ENCODE results near the gene LHX4.

LHX4 gene

GRCh38 chr1:180185281-180185680 is 44.8 kb upstream of the LHX4 start:
- H3K27me3 ChIP-seq (replicated peaks in 2 of 5; ENCODE audit: control insufficient read depth in 4 of 5, insufficient read depth in 5 of 5, low read length in 4 of 5) = no peaks in the 10 kb centered on the region
- peaks cover 0 to 3% (median 0%) of the 10 kb centered on the region in 4 experiments for H3K4me1 ChIP-seq (ENCODE audit: control extremely low read depth in 1 of 4, control insufficient read depth in 4 of 4, insufficient read depth in 4 of 4, low read length in 3 of 4)
- H3K9me3 ChIP-seq (ENCODE audit: control extremely low read depth in 1 of 5, control insufficient read depth in 4 of 5, insufficient read depth in 2 of 5, low read depth in 1 of 5, low read length in 4 of 5) = no peaks in the 10 kb centered on the region
- CTCF ChIA-PET = interaction anchor here (0.9 to 1.4 kb wide), 3 partner anchors 17 to 376 kb away, joined by 3 to 5 read pairs (median 4); no protein-coding TSS in a partner anchor
- POLR2A ChIA-PET = no interaction called here
- peaks cover 3 to 69% (median 49%) of the 10 kb centered on the region in 4 experiments for H3K36me3 ChIP-seq (ENCODE audit: control insufficient read depth in 4 of 4, insufficient read depth in 4 of 4, low read length in 3 of 4)
- H3K27ac ChIP-seq (ENCODE audit: insufficient read depth in 1 of 2, low read depth in 1 of 2, low read length in 2 of 2, poor library complexity in 1 of 2, severe bottlenecking in 2 of 2) = no peak overlapping the region
- no peak overlapping the region for H3K4me3 ChIP-seq (ENCODE audit: control insufficient read depth in 1 of 7, extremely low read depth in 1 of 7, insufficient read depth in 4 of 7, low read depth in 2 of 7, low read length in 6 of 7)
- 100% methylated on average over 3 of the region's 5 CpGs for WGBS (ENCODE audit: insufficient coverage)
- no peak for DNase-seq

DNA sequence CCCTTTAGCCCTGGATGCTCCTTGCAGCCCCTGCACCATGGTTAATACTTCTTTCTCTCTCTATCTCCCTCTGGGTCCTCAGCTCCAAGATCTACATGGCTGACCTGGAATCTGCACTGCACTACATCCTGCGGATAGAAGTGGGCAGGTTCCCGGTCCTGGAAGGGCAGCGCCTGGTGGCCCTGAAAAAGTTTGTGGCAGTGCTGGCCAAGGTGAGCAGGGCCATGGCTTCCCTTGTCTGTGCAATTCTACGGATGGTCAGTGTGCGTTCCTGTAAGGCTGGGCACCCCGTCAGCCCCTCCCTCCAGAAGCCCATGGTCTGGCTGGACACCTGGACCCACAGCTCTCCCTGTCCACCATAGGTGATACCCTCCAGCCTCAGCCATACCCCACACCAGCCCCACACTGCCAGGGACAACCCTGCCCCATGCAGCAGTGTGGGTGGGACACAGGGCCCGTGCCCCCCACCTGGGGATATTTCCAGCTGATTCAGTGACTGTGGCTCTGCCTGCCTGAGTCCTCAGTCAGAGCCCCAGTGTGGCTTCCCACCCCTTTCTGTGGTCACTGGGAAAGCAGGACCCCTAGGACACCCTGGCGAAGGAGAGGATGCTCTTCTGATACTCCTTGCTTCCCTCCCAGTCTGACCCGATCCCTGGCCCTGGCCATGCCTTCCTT is 44.0 kb upstream of the LHX4 start:
- Histone ChIP-seq H3K9me3 (ENCODE audit: control extremely low read depth in 1 of 5, control insufficient read depth in 4 of 5, insufficient read depth in 2 of 5, low read depth in 1 of 5, low read length in 4 of 5) (no peaks in the 10 kb centered on the region), H3K4me3 (ENCODE audit: control insufficient read depth in 1 of 7, extremely low read depth in 1 of 7, insufficient read depth in 4 of 7, low read depth in 2 of 7, low read length in 6 of 7) (no peak overlapping the region), H3K4me1 (ENCODE audit: control extremely low read depth in 1 of 4, control insufficient read depth in 4 of 4, insufficient read depth in 4 of 4, low read length in 3 of 4) (peaks cover 0 to 3% (median 0%) of the 10 kb centered on the region in 4 experiments), H3K36me3 (ENCODE audit: control insufficient read depth in 4 of 4, insufficient read depth in 4 of 4, low read length in 3 of 4) (peaks cover 8 to 77% (median 55%) of the 10 kb centered on the region in 4 experiments), H3K27me3 (replicated peaks in 2 of 5; ENCODE audit: control insufficient read depth in 4 of 5, insufficient read depth in 5 of 5, low read length in 4 of 5) (no peaks in the 10 kb centered on the region), H3K27ac (ENCODE audit: insufficient read depth in 1 of 2, low read depth in 1 of 2, low read length in 2 of 2, poor library complexity in 1 of 2, severe bottlenecking in 2 of 2) (no peak overlapping the region)
- ChIA-PET CTCF (interaction anchor here (0.6 to 1.4 kb wide), 5 partner anchors 8 to 377 kb away, joined by 3 to 5 read pairs (median 4); no protein-coding TSS in a partner anchor), POLR2A (no interaction called here)
- WGBS (ENCODE audit: insufficient coverage) = 100% methylated on average over 7 of the region's 9 CpGs
- no peak for DNase-seq

DNA sequence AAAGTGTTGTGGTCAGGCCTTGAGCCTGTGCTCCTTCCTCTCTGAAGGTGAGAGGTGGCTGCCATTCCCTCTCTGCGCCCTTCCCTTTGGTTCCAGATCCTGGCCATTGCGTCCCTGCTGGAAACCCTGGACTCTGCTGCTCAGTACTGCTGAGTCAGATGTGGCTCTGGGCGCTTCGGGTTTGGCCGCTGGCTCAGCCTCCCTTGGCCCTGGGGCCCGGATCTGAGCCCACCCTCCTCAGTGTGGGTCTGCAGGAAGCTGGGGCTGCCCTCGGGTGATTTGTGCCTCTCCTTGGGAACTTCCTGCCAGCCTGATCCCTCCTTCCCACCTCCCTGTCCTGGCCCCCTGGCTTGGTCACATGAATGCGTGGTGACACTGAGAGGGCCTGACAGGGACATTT is 43.2 kb upstream of the LHX4 start:
- no peak overlapping the region for H3K27ac ChIP-seq (ENCODE audit: insufficient read depth in 1 of 2, low read depth in 1 of 2, low read length in 2 of 2, poor library complexity in 1 of 2, severe bottlenecking in 2 of 2)
- peaks cover 0 to 3% (median under 1%) of the 10 kb centered on the region in 4 experiments for H3K4me1 ChIP-seq (ENCODE audit: control extremely low read depth in 1 of 4, control insufficient read depth in 4 of 4, insufficient read depth in 4 of 4, low read length in 3 of 4)
- ChIA-PET POLR2A (interaction anchor here (2.1 kb wide), 1 partner anchor 8 kb away, joined by 6 read pairs; no protein-coding TSS in a partner anchor), CTCF (interaction anchor here (0.6 to 2.4 kb wide), 4 partner anchors 9 to 326 kb away, joined by 3 to 12 read pairs (median 4); no protein-coding TSS in a partner anchor)
- no peak for DNase-seq
- no peak overlapping the region for H3K4me3 ChIP-seq (ENCODE audit: control insufficient read depth in 1 of 7, extremely low read depth in 1 of 7, insufficient read depth in 4 of 7, low read depth in 2 of 7, low read length in 6 of 7)
- 50% methylated on average over 7 of the region's 8 CpGs for WGBS (ENCODE audit: insufficient coverage)
- peaks cover 8 to 79% (median 55%) of the 10 kb centered on the region in 4 experiments for H3K36me3 ChIP-seq (ENCODE audit: control insufficient read depth in 4 of 4, insufficient read depth in 4 of 4, low read length in 3 of 4)
- H3K27me3 ChIP-seq (replicated peaks in 2 of 5; ENCODE audit: control insufficient read depth in 4 of 5, insufficient read depth in 5 of 5, low read length in 4 of 5) = no peaks in the 10 kb centered on the region
- no peaks in the 10 kb centered on the region for H3K9me3 ChIP-seq (ENCODE audit: control extremely low read depth in 1 of 5, control insufficient read depth in 4 of 5, insufficient read depth in 2 of 5, low read depth in 1 of 5, low read length in 4 of 5)

GRCh38 chr1:180187626-180188025 is 42.4 kb upstream of the LHX4 start:
- no peak for DNase-seq
- CTCF ChIA-PET = interaction anchor here (0.9 to 2.4 kb wide), 13 partner anchors 9 to 483 kb away, joined by 3 to 12 read pairs (median 3); no protein-coding TSS in a partner anchor
- WGBS (ENCODE audit: insufficient coverage) = 100% methylated on average over 5 of the region's 5 CpGs
- Histone ChIP-seq H3K4me3 (ENCODE audit: control insufficient read depth in 1 of 7, extremely low read depth in 1 of 7, insufficient read depth in 4 of 7, low read depth in 2 of 7, low read length in 6 of 7) (no peak overlapping the region), H3K27me3 (replicated peaks in 2 of 5; ENCODE audit: control insufficient read depth in 4 of 5, insufficient read depth in 5 of 5, low read length in 4 of 5) (no peaks in the 10 kb centered on the region), H3K27ac (ENCODE audit: insufficient read depth in 1 of 2, low read depth in 1 of 2, low read length in 2 of 2, poor library complexity in 1 of 2, severe bottlenecking in 2 of 2) (no peak overlapping the region), H3K36me3 (ENCODE audit: control insufficient read depth in 4 of 4, insufficient read depth in 4 of 4, low read length in 3 of 4) (peaks cover 8 to 72% (median 48%) of the 10 kb centered on the region in 4 experiments), H3K9me3 (ENCODE audit: control extremely low read depth in 1 of 5, control insufficient read depth in 4 of 5, insufficient read depth in 2 of 5, low read depth in 1 of 5, low read length in 4 of 5) (no peaks in the 10 kb centered on the region), H3K4me1 (ENCODE audit: control extremely low read depth in 1 of 4, control insufficient read depth in 4 of 4, insufficient read depth in 4 of 4, low read length in 3 of 4) (peaks cover 0 to 9% (median 1%) of the 10 kb centered on the region in 4 experiments)
- POLR2A ChIA-PET = interaction anchor here (2.1 kb wide), 1 partner anchor 9 kb away, joined by 6 read pairs; no protein-coding TSS in a partner anchor

DNA sequence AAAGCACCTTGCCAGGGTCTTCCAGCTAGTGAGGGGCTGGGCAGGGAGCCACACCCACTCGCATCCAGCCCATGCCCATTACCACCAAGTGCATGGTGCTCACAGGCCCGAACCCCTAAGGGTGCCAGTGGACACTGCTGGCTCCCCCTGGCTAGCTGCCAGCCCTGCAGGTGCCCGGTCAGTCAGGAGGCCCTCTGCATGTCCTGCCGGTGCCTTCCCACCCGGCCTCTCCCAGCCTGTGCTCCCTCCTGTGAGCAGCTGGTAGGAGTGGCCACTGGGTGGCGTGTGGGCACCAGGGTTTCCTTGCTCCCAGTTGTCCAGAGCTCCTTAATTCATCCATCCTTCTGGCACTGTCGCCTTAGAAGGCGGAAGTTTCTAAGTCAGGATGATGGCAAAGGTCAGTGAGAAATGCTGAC is 42.0 kb upstream of the LHX4 start:
- Histone ChIP-seq H3K9me3 (ENCODE audit: control extremely low read depth in 1 of 5, control insufficient read depth in 4 of 5, insufficient read depth in 2 of 5, low read depth in 1 of 5, low read length in 4 of 5) (no peaks in the 10 kb centered on the region), H3K4me1 (ENCODE audit: control extremely low read depth in 1 of 4, control insufficient read depth in 4 of 4, insufficient read depth in 4 of 4, low read length in 3 of 4) (peaks cover 0 to 11% (median 1%) of the 10 kb centered on the region in 4 experiments), H3K27ac (ENCODE audit: insufficient read depth in 1 of 2, low read depth in 1 of 2, low read length in 2 of 2, poor library complexity in 1 of 2, severe bottlenecking in 2 of 2) (no peak overlapping the region), H3K4me3 (ENCODE audit: control insufficient read depth in 1 of 7, extremely low read depth in 1 of 7, insufficient read depth in 4 of 7, low read depth in 2 of 7, low read length in 6 of 7) (no peak overlapping the region), H3K36me3 (ENCODE audit: control insufficient read depth in 4 of 4, insufficient read depth in 4 of 4, low read length in 3 of 4) (peaks cover 8 to 73% (median 45%) of the 10 kb centered on the region in 4 experiments), H3K27me3 (replicated peaks in 2 of 5; ENCODE audit: control insufficient read depth in 4 of 5, insufficient read depth in 5 of 5, low read length in 4 of 5) (no peaks in the 10 kb centered on the region)
- POLR2A ChIA-PET = interaction anchor here (2.1 kb wide), 1 partner anchor 9 kb away, joined by 6 read pairs; no protein-coding TSS in a partner anchor
- CTCF ChIA-PET = interaction anchor here (0.9 to 2.4 kb wide), 14 partner anchors 8 to 483 kb away, joined by 3 to 12 read pairs (median 4); no protein-coding TSS in a partner anchor
- peak in 1 of 3 donors; percentile 10 for DNase-seq
- 71% methylated on average over 8 of the region's 8 CpGs for WGBS (ENCODE audit: insufficient coverage)

- H3K27ac ChIP-seq (ENCODE audit: insufficient read depth in 1 of 2, low read depth in 1 of 2, low read length in 2 of 2, poor library complexity in 1 of 2, severe bottlenecking in 2 of 2) = no peak overlapping the region
- peaks cover 0 to 11% (median 1%) of the 10 kb centered on the region in 4 experiments for H3K4me1 ChIP-seq (ENCODE audit: control extremely low read depth in 1 of 4, control insufficient read depth in 4 of 4, insufficient read depth in 4 of 4, low read length in 3 of 4)
- DNase-seq = peak in 2 of 3 donors; percentile 15 to 36
- no peak overlapping the region for H3K4me3 ChIP-seq (ENCODE audit: control insufficient read depth in 1 of 7, extremely low read depth in 1 of 7, insufficient read depth in 4 of 7, low read depth in 2 of 7, low read length in 6 of 7)
- H3K9me3 ChIP-seq (ENCODE audit: control extremely low read depth in 1 of 5, control insufficient read depth in 4 of 5, insufficient read depth in 2 of 5, low read depth in 1 of 5, low read length in 4 of 5) = no peaks in the 10 kb centered on the region
- ChIA-PET CTCF (interaction anchor here (0.9 to 2.4 kb wide), 7 partner anchors 8 to 294 kb away, joined by 3 to 12 read pairs (median 4); no protein-coding TSS in a partner anchor), POLR2A (interaction anchor here (2.1 kb wide), 1 partner anchor 10 kb away, joined by 6 read pairs; no protein-coding TSS in a partner anchor)
- WGBS (ENCODE audit: insufficient coverage) = 98% methylated on average over 5 of the region's 8 CpGs
- peaks cover 8 to 70% (median 42%) of the 10 kb centered on the region in 4 experiments for H3K36me3 ChIP-seq (ENCODE audit: control insufficient read depth in 4 of 4, insufficient read depth in 4 of 4, low read length in 3 of 4)
- H3K27me3 ChIP-seq (replicated peaks in 2 of 5; ENCODE audit: control insufficient read depth in 4 of 5, insufficient read depth in 5 of 5, low read length in 4 of 5) = no peaks in the 10 kb centered on the region
These were observed 41.3 kb upstream of the LHX4 start for GRCh38 chr1:180188684-180189175.

Data from common myeloid progenitor, CD34-positive (primary cell).